H9 (cell line): Measurements from ENCODE around the gene GRIK3. TPM values are rescaled to one million over a fixed set of nuclear protein-coding genes. Genes with fewer than 3 reads are reported as not detected.
A peak's percentile ranks its signal among the peaks of the same experiment; 100 is the strongest.

Source experiments
- DNase-seq: peaks from one replicate; pipeline ENCODE4 v3.0.0-alpha.2; 2017
- H2AFZ ChIP-seq: one replicate; pipeline ENCODE4 v1.6.1; 2013; ENCODE audit warnings: mild to moderate bottlenecking, low read length, control low read depth, moderate library complexity
- H2AK5ac ChIP-seq: 2 replicates; pipeline ENCODE4 v1.6.1; 2013; ENCODE audit warnings: low read length, control low read depth, mixed read lengths; ENCODE audit not compliant: insufficient read length
- H2BK120ac ChIP-seq: one replicate; pipeline ENCODE4 v1.6.1; 2013; ENCODE audit warnings: low read depth, mild to moderate bottlenecking, low read length, control low read depth, inconsistent platforms; ENCODE audit not compliant: poor library complexity, severe bottlenecking
- H2BK12ac ChIP-seq: 2 replicates; pipeline ENCODE4 v1.6.1; 2013; ENCODE audit warnings: low read length, control low read depth, mixed read lengths, low read depth; ENCODE audit not compliant: insufficient read length
- H2BK15ac ChIP-seq: 2 replicates; pipeline ENCODE4 v1.6.1; 2013; ENCODE audit warnings: low read depth, low read length, control low read depth
- H2BK20ac ChIP-seq: one replicate; pipeline ENCODE4 v1.6.1; 2013; ENCODE audit warnings: low read depth, mild to moderate bottlenecking, low read length, control low read depth, inconsistent platforms; ENCODE audit not compliant: poor library complexity, severe bottlenecking
- H2BK5ac ChIP-seq: 2 replicates; pipeline ENCODE4 v1.6.1; 2013; ENCODE audit warnings: low read length, control low read depth, mixed read lengths; ENCODE audit not compliant: insufficient read length
- H3K14ac ChIP-seq: 2 replicates; pipeline ENCODE4 v1.6.1; 2013; ENCODE audit warnings: low read length, control low read depth; ENCODE audit not compliant: insufficient read depth
- H3K18ac ChIP-seq: 2 replicates; pipeline ENCODE4 v1.6.1; 2013; ENCODE audit warnings: low read depth, mild to moderate bottlenecking, mixed read lengths, low read length, control low read depth; ENCODE audit not compliant: insufficient read length
- H3K23ac ChIP-seq: 2 replicates; pipeline ENCODE4 v1.6.1; 2013; ENCODE audit warnings: low read length, control low read depth, mixed read lengths, low read depth; ENCODE audit not compliant: insufficient read length
- H3K23me2 ChIP-seq: 2 replicates; pipeline ENCODE4 v1.6.1; 2013; ENCODE audit warnings: low read depth, mild to moderate bottlenecking, mixed read lengths, low read length, control low read depth; ENCODE audit not compliant: insufficient read length, poor library complexity, severe bottlenecking
- H3K27ac ChIP-seq: 2 replicates; pipeline ENCODE4 v1.5.1; 2013; ENCODE audit warnings: low read length, control low read depth, mixed read lengths, low read depth; ENCODE audit not compliant: insufficient read length
- H3K27me3 ChIP-seq: 2 replicates; pipeline ENCODE4 v1.6.1; 2013; ENCODE audit warnings: low read length, control low read depth, inconsistent platforms; ENCODE audit not compliant: insufficient read depth
- H3K4ac ChIP-seq: 2 replicates; pipeline ENCODE4 v1.6.1; 2013; ENCODE audit warnings: low read depth, mild to moderate bottlenecking, control low read depth, inconsistent platforms, low read length, moderate library complexity
- H3K4me1 ChIP-seq: 2 replicates; pipeline ENCODE4 v1.6.1; 2013; ENCODE audit warnings: low read length, control low read depth, inconsistent platforms; ENCODE audit not compliant: insufficient read depth
- H3K4me2 ChIP-seq: 2 replicates; pipeline ENCODE4 v1.6.1; 2013; ENCODE audit warnings: low read length, control low read depth, mixed read lengths; ENCODE audit not compliant: insufficient read length, insufficient read depth
- H3K56ac ChIP-seq: 2 replicates; pipeline ENCODE4 v1.6.1; 2013; ENCODE audit warnings: low read depth, mild to moderate bottlenecking, mixed read lengths, low read length, control low read depth; ENCODE audit not compliant: insufficient read length
- H3K79me1 ChIP-seq: 2 replicates; pipeline ENCODE4 v1.6.1; 2013; ENCODE audit warnings: low read depth, mild to moderate bottlenecking, moderate library complexity, low read length, control low read depth, inconsistent platforms; ENCODE audit not compliant: insufficient read depth, poor library complexity, severe bottlenecking
- H3K79me2 ChIP-seq: 2 replicates; pipeline ENCODE4 v1.6.1; 2013; ENCODE audit warnings: low read length, control low read depth, inconsistent platforms; ENCODE audit not compliant: insufficient read depth
- H3K9ac ChIP-seq: 2 replicates; pipeline ENCODE4 v1.6.1; 2013; ENCODE audit warnings: low read length, control low read depth, mixed read lengths; ENCODE audit not compliant: insufficient read length; ENCODE audit errors: extremely low read depth
- H3K9me3 ChIP-seq: one replicate; pipeline ENCODE4 v1.6.1; 2013; ENCODE audit warnings: low read depth, low read length, inconsistent platforms; ENCODE audit not compliant: control insufficient read depth
- H3T11ph ChIP-seq: one replicate; pipeline ENCODE4 v1.6.1; 2013; ENCODE audit warnings: mild to moderate bottlenecking, low read length, control low read depth, inconsistent platforms
- H4K20me1 ChIP-seq: one replicate; pipeline ENCODE4 v1.6.1; 2013; ENCODE audit not compliant: control insufficient read depth, insufficient read length, insufficient read depth
- H4K5ac ChIP-seq: 2 replicates; pipeline ENCODE4 v1.6.1; 2013; ENCODE audit warnings: low read depth, mild to moderate bottlenecking, mixed read lengths, low read length, control low read depth; ENCODE audit not compliant: insufficient read length
- H4K8ac ChIP-seq: replicated peaks from 2 replicates; pipeline ENCODE4 v1.6.1; 2013; ENCODE audit warnings: low read length, control low read depth, mixed read lengths, low read depth; ENCODE audit not compliant: insufficient read length
- H4K91ac ChIP-seq: 2 replicates; pipeline ENCODE4 v1.6.1; 2013; ENCODE audit warnings: low read depth, mild to moderate bottlenecking, moderate library complexity, mixed read lengths, low read length, control low read depth; ENCODE audit not compliant: insufficient read length
- H3K27ac Mint-ChIP-seq, 3 experiments: 2 replicates in 2 of 3; 3 replicates in 1 of 3; pipeline ENCODE4 v1.8.0; 2020 to 2021; ENCODE audit warnings: mixed read lengths in 3 of 3, mild to moderate bottlenecking in 1 of 3, moderate library complexity in 1 of 3
- H3K27me3 Mint-ChIP-seq: 2 replicates; pipeline ENCODE4 v1.8.0; 2021; ENCODE audit warnings: low read depth, mild to moderate bottlenecking, moderate library complexity, mixed read lengths
- H3K36me3 Mint-ChIP-seq, 3 experiments: 2 replicates in 2 of 3; 3 replicates in 1 of 3; pipeline ENCODE4 v1.8.0; 2020 to 2021; ENCODE audit warnings: low read depth in 3 of 3, mixed read lengths in 3 of 3; ENCODE audit not compliant: insufficient read depth in 1 of 3
- H3K4me1 Mint-ChIP-seq, 2 experiments: 2 replicates each; pipeline ENCODE4 v1.8.0; 2020; ENCODE audit warnings: mixed read lengths in 2 of 2
- H3K4me3 Mint-ChIP-seq, 2 experiments: 2 replicates in 1 of 2; 3 replicates in 1 of 2; pipeline ENCODE4 v1.8.0; 2020 to 2021; ENCODE audit warnings: mild to moderate bottlenecking in 2 of 2, mixed read lengths in 2 of 2, moderate library complexity in 1 of 2
- H3K9me3 Mint-ChIP-seq, 2 experiments: 2 replicates in 1 of 2; 3 replicates in 1 of 2; pipeline ENCODE4 v1.8.0; 2020; ENCODE audit warnings: mild to moderate bottlenecking in 2 of 2, mixed read lengths in 2 of 2, moderate library complexity in 1 of 2
- CTCF ChIP-seq: fragments of 200-600 bp; sonication (generic); conservative IDR thresholded peaks from 3 replicates; pipeline ENCODE4 v1.8.0; 2021; ENCODE audit warnings: antibody characterized with exemption, mild to moderate bottlenecking
- WGBS: extraction: QIAGEN DNeasy Blood & Tissue Kit; methylation state at CpG from one replicate; pipeline ENCODE4 v1.1.7; 2013; ENCODE audit warnings: missing lambda C conversion rate, low lambda C conversion rate, mixed read lengths; ENCODE audit not compliant: insufficient read length; ENCODE audit errors: extremely low coverage; 5-methylcytosine and 5-hydroxymethylcytosine counted together
- total RNA-seq: library from RNA; stranded (reverse); gene quantifications from 2 replicates; pipeline ENCODE4 v1.2.1, GENCODE V29; 2021

The GRIK3 gene
- total RNA-seq, 1 experiment from 2014 or later = 1.7 TPM

- H3K23ac ChIP-seq = no peak overlapping the region
- H3K27ac ChIP-seq = no peak overlapping the region
- DNase-seq = peak; percentile 22
- H3K9me3 ChIP-seq = no peaks in the 10 kb centered on the region
- H3K14ac ChIP-seq = no peak overlapping the region; the same call in 1 of the 2 replicates
- TF ChIP-seq CTCF = no peak
- H3K79me1 ChIP-seq = no peaks in the 10 kb centered on the region
- no peak overlapping the region for H3K56ac ChIP-seq
- no peaks in the 10 kb centered on the region for H4K20me1 ChIP-seq
- no peak overlapping the region for H2BK12ac ChIP-seq
- no peak overlapping the region for H3K9ac ChIP-seq
- no peak overlapping the region for H3T11ph ChIP-seq
- no peak overlapping the region for H2BK120ac ChIP-seq
- Mint-ChIP-seq H3K27me3 (peaks cover 3% of the 10 kb centered on the region), H3K4me3 (no peak overlapping the region), H3K9me3 (no peaks in the 10 kb centered on the region), H3K4me1 (no peaks in the 10 kb centered on the region), H3K36me3 (no peaks in the 10 kb centered on the region; a peak in 1 of 7 replicates), H3K27ac (peak overlapping the region in 1 of 3 experiments; percentile 44; a peak in 1 of 7 replicates)
- no peak overlapping the region for H3K4ac ChIP-seq
- no peak overlapping the region for H2BK15ac ChIP-seq
- no peak overlapping the region for H4K5ac ChIP-seq
- H3K23me2 ChIP-seq = no peaks in the 10 kb centered on the region
- H3K79me2 ChIP-seq = no peaks in the 10 kb centered on the region
- H2BK20ac ChIP-seq = no peak overlapping the region
- no peak overlapping the region for H2AFZ ChIP-seq
- H3K18ac ChIP-seq = no peak overlapping the region
- H4K91ac ChIP-seq = no peak overlapping the region
- H2BK5ac ChIP-seq = no peak overlapping the region
- no peaks in the 10 kb centered on the region for H3K4me1 ChIP-seq
- no CpG with 5 or more reads among the region's 22 CpGs for WGBS
- H2AK5ac ChIP-seq = no peak overlapping the region
- no peaks in the 10 kb centered on the region for H3K27me3 ChIP-seq
- H3K4me2 ChIP-seq = no peak overlapping the region
- H4K8ac ChIP-seq = no peak overlapping the region
Observed at GRCh38 chr1:36880155-36881067, 153.9 kb downstream of the GRIK3 start.
